MM.1S (cell line): ENCODE data around the gene ZDHHC11.

Experiments used
- EZH2 ChIP-seq: fragments of 300-600 bp; sonication (generic); optimal IDR thresholded peaks from 2 replicates; pipeline ENCODE3; 2017; ENCODE audit warnings: low read depth, mild to moderate bottlenecking, antibody characterized with exemption, low read length, mixed read lengths
- EZH2phosphoT487 ChIP-seq: fragments of 300-600 bp; sonication (generic); IDR thresholded peaks from 2 replicates; pipeline ENCODE4 v1.6.1; 2018; ENCODE audit warnings: antibody characterized with exemption, low read length
- TF ChIP-seq, protein P1 (sequence below): fragments of 300-600 bp; sonication (generic); IDR thresholded peaks from 2 replicates; pipeline ENCODE4 v1.5.1; 2016; ENCODE audit warnings: antibody characterized with exemption, low read length, mixed read lengths

DNA sequence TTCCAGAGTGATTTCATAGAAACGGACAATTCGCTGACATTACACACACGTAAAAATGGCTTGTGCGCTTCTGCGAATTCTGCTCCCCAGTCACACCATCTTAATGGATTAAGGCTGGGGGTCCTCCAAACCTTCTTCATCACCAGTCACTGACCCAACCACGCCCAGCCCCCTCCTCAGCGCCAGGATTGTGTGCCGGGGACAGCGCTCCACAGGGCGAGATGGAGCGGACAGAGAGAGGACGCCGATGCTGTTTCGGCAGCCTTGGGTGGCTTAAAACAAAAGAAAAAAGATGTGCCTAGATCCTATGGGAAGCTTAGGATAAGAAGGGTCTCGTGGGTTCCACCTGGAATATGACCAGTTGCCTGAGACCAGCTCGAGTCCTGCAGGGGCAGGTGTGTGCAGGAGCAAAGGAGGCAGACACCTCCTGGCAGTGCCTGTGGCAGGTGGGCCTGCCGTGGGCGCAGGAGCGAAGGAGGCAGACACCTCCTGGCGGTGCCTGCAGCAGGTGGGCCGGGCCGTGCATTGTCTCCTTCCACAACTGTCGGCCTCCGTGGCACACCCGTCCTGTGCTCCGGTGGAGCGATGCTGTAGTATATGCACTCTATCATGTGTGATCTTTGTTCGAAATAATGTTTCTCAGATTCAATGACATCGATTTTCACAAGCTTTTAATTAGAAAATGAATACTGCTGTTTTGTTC is 21.0 kb upstream of the ZDHHC11 start:
- TF ChIP-seq, protein P1, sequence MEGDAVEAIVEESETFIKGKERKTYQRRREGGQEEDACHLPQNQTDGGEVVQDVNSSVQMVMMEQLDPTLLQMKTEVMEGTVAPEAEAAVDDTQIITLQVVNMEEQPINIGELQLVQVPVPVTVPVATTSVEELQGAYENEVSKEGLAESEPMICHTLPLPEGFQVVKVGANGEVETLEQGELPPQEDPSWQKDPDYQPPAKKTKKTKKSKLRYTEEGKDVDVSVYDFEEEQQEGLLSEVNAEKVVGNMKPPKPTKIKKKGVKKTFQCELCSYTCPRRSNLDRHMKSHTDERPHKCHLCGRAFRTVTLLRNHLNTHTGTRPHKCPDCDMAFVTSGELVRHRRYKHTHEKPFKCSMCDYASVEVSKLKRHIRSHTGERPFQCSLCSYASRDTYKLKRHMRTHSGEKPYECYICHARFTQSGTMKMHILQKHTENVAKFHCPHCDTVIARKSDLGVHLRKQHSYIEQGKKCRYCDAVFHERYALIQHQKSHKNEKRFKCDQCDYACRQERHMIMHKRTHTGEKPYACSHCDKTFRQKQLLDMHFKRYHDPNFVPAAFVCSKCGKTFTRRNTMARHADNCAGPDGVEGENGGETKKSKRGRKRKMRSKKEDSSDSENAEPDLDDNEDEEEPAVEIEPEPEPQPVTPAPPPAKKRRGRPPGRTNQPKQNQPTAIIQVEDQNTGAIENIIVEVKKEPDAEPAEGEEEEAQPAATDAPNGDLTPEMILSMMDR, result no peak
- TF ChIP-seq EZH2phosphoT487, result no peak
- no peak for TF ChIP-seq EZH2
